H1 (cell line): ENCODE measurements around the gene RPAP3. TPM values are rescaled to one million over a fixed set of nuclear protein-coding genes. Genes with fewer than 3 reads are reported as not detected.
A peak's percentile ranks its signal among the peaks of the same experiment; 100 is the strongest.

ENCODE experiments used
- CTCF ChIA-PET: fragments of 300-600 bp; sonication (Branson Sonifier 250); formaldehyde crosslinking; loops from one replicate; lab custom pipeline; 2021; ENCODE audit not compliant: partially characterized antibody; lab: Charles Lee
- POLR2A ChIA-PET: fragments of 300-600 bp; sonication (Branson Sonifier 250); formaldehyde crosslinking; loops from one replicate; lab custom pipeline; 2021; ENCODE audit warnings: inconsistent platforms; ENCODE audit not compliant: partially characterized antibody; lab: Charles Lee
- DNase-seq, 2 experiments: peaks; one replicate each; pipeline versions ENCODE4 v3.0.0 to v3.0.0-alpha.2; 2010 to 2022; ENCODE audit warnings: low spot score in 2 of 2, low read depth in 1 of 2, mixed read lengths in 1 of 2
- FAIRE-seq: peaks from 2 replicates; lab custom pipeline; 2011; peaks lifted over from hg19 to GRCh38; lab: Jason Lieb, UNC
- H2AFZ ChIP-seq: 2 replicates; pipeline ENCODE4 v1.8.1; 2012; ENCODE audit warnings: low read length, inconsistent platforms
- H2AK5ac ChIP-seq: 2 replicates; pipeline ENCODE4 v1.6.1; 2013; ENCODE audit warnings: low read depth, low read length
- H2BK120ac ChIP-seq: replicated peaks from 2 replicates; pipeline ENCODE3; 2013; ENCODE audit warnings: low read depth, low read length, inconsistent platforms
- H2BK12ac ChIP-seq: 2 replicates; pipeline ENCODE4 v1.6.1; 2013; ENCODE audit warnings: low read depth, low read length
- H2BK15ac ChIP-seq: 2 replicates; pipeline ENCODE4 v1.6.1; 2013; ENCODE audit warnings: low read length
- H2BK20ac ChIP-seq: 2 replicates; pipeline ENCODE4 v1.6.1; 2013; ENCODE audit warnings: low read length
- H2BK5ac ChIP-seq: 2 replicates; pipeline ENCODE4 v1.6.1; 2013; ENCODE audit warnings: low read depth, low read length
- H3K14ac ChIP-seq: 2 replicates; pipeline ENCODE4 v1.6.1; 2013; ENCODE audit warnings: inconsistent platforms; ENCODE audit not compliant: insufficient read length
- H3K18ac ChIP-seq: 2 replicates; pipeline ENCODE4 v1.6.1; 2013; ENCODE audit warnings: low read length; ENCODE audit errors: extremely low read depth
- H3K23ac ChIP-seq: 2 replicates; pipeline ENCODE4 v1.6.1; 2013; ENCODE audit warnings: inconsistent platforms; ENCODE audit not compliant: insufficient read length
- H3K23me2 ChIP-seq: 2 replicates; pipeline ENCODE4 v1.6.1; 2013; ENCODE audit warnings: low read depth, low read length
- H3K27ac ChIP-seq: 2 replicates; pipeline ENCODE4 v1.6.1; 2011; ENCODE audit warnings: low read depth, low read length, inconsistent platforms
- H3K27me3 ChIP-seq, 4 experiments: replicated peaks in 1 of 4; 1 replicate in 1 of 4; 2 replicates in 3 of 4; pipeline versions ENCODE4 v1.6.1 to v1.8.1; 2011 to 2013; ENCODE audit warnings: low read length in 3 of 4, mild to moderate bottlenecking in 3 of 4, inconsistent platforms in 2 of 4, mixed read lengths in 2 of 4, moderate library complexity in 1 of 4; ENCODE audit not compliant: control insufficient read depth in 3 of 4, insufficient read depth in 3 of 4; ENCODE audit errors: extremely low read depth in 1 of 4
- H3K36me3 ChIP-seq, 4 experiments: 2 replicates each; pipeline versions ENCODE4 v1.6.1 to v1.8.1; 2011 to 2013; ENCODE audit warnings: mild to moderate bottlenecking in 4 of 4, low read length in 3 of 4, moderate library complexity in 2 of 4, control low read depth in 1 of 4, inconsistent platforms in 1 of 4; ENCODE audit not compliant: insufficient read depth in 4 of 4, control insufficient read depth in 2 of 4
- H3K4ac ChIP-seq: replicated peaks from 2 replicates; pipeline ENCODE3; 2013; ENCODE audit warnings: low read length, low read depth, mixed read lengths, inconsistent platforms; ENCODE audit not compliant: insufficient read length
- H3K4me1 ChIP-seq, 4 experiments: replicated peaks in 1 of 4; 1 replicate in 1 of 4; 2 replicates in 3 of 4; pipeline versions ENCODE4 v1.6.1 to v1.8.1; 2011 to 2013; ENCODE audit warnings: low read length in 3 of 4, inconsistent platforms in 2 of 4, mixed read lengths in 1 of 4; ENCODE audit not compliant: insufficient read depth in 4 of 4, control insufficient read depth in 3 of 4
- H3K4me2 ChIP-seq, 2 experiments: 2 replicates each; pipeline versions ENCODE4 v1.6.1 to v1.8.1; 2011 to 2013; ENCODE audit warnings: low read depth in 2 of 2, low read length in 2 of 2, control low read depth in 1 of 2, inconsistent platforms in 1 of 2, mild to moderate bottlenecking in 1 of 2; ENCODE audit not compliant: insufficient read depth in 1 of 2
- H3K4me3 ChIP-seq, 4 experiments: fragments of 200-600, 300-600 bp in 1 of 4; sonication (generic), shearing (Covaris generic), sonication (Bioruptor Twin) in 1 of 4; 2 replicates each; pipeline versions ENCODE4 v1.5.1 to v1.8.1; 2011 to 2016; ENCODE audit warnings: low read length in 4 of 4, low read depth in 3 of 4, control low read depth in 2 of 4, inconsistent platforms in 2 of 4, mild to moderate bottlenecking in 2 of 4, mixed read lengths in 1 of 4, moderate library complexity in 1 of 4; ENCODE audit not compliant: insufficient read depth in 2 of 4; ENCODE audit errors: extremely low read depth in 1 of 4
- H3K56ac ChIP-seq: replicated peaks from 2 replicates; pipeline ENCODE3; 2013; ENCODE audit warnings: low read depth, mild to moderate bottlenecking, mixed read lengths, low read length, inconsistent platforms; ENCODE audit not compliant: insufficient read length
- H3K79me1 ChIP-seq: 2 replicates; pipeline ENCODE4 v1.6.1; 2013; ENCODE audit warnings: low read depth, low read length, control low read depth
- H3K79me2 ChIP-seq, 2 experiments: 2 replicates each; pipeline versions ENCODE4 v1.6.1 to v1.8.1; 2012 to 2013; ENCODE audit warnings: low read length in 2 of 2, mild to moderate bottlenecking in 2 of 2, inconsistent platforms in 1 of 2; ENCODE audit not compliant: insufficient read depth in 2 of 2, control insufficient read depth in 1 of 2
- H3K9ac ChIP-seq, 4 experiments: replicated peaks in 1 of 4; 1 replicate in 1 of 4; 2 replicates in 3 of 4; pipeline versions ENCODE4 v1.6.1 to v1.8.1; 2011 to 2013; ENCODE audit warnings: low read depth in 3 of 4, low read length in 3 of 4, control low read depth in 2 of 4, mild to moderate bottlenecking in 2 of 4, moderate library complexity in 2 of 4, inconsistent platforms in 1 of 4; ENCODE audit errors: extremely low read depth in 1 of 4
- H3K9me3 ChIP-seq, 2 experiments: 2 replicates each; pipeline versions ENCODE4 v1.6.1 to v1.8.1; 2012 to 2013; ENCODE audit warnings: mild to moderate bottlenecking in 2 of 2, moderate library complexity in 2 of 2, control low read depth in 1 of 2, inconsistent platforms in 1 of 2, low read depth in 1 of 2, low read length in 1 of 2, mixed read lengths in 1 of 2; ENCODE audit not compliant: insufficient read depth in 2 of 2
- H4K20me1 ChIP-seq, 2 experiments: replicated peaks in 1 of 2; 2 replicates each; pipeline versions ENCODE3 to v1.8.1; 2011 to 2013; ENCODE audit warnings: inconsistent platforms in 2 of 2, low read length in 2 of 2, mild to moderate bottlenecking in 1 of 2; ENCODE audit not compliant: insufficient read depth in 2 of 2, control insufficient read depth in 1 of 2
- H4K5ac ChIP-seq: 2 replicates; pipeline ENCODE4 v1.6.1; 2013; ENCODE audit warnings: low read length, low read depth, mixed read lengths, inconsistent platforms; ENCODE audit not compliant: insufficient read length
- H4K8ac ChIP-seq: 2 replicates; pipeline ENCODE4 v1.8.0; 2013; ENCODE audit warnings: mild to moderate bottlenecking, moderate library complexity, low read length, inconsistent platforms; ENCODE audit not compliant: insufficient read depth; ENCODE audit errors: extremely low read depth
- H4K91ac ChIP-seq: replicated peaks from 2 replicates; pipeline ENCODE3; 2013; ENCODE audit warnings: low read length, mixed read lengths, inconsistent platforms; ENCODE audit not compliant: insufficient read length
- NANOG ChIP-seq: IDR thresholded peaks from 2 replicates; pipeline ENCODE4 v1.6.1; 2011; ENCODE audit warnings: low read length, low read depth, mild to moderate bottlenecking, inconsistent platforms; ENCODE audit not compliant: insufficient read depth, poor library complexity, severe bottlenecking
- SP1 ChIP-seq: IDR thresholded peaks from 2 replicates; pipeline ENCODE4 v1.6.1; 2011; ENCODE audit warnings: low read depth, low read length
- WGBS, 2 experiments: shearing (Covaris generic) in 1 of 2; methylation state at CpG; one replicate each; pipeline versions ENCODE4 v1.1.6 to v1.1.7; 2013 to 2015; ENCODE audit warnings: low lambda C conversion rate in 2 of 2, mixed read lengths in 2 of 2, inconsistent platforms in 1 of 2, low coverage in 1 of 2, missing lambda C conversion rate in 1 of 2; ENCODE audit not compliant: insufficient replicate concordance in 2 of 2, insufficient coverage in 1 of 2, insufficient read length in 1 of 2; ENCODE audit errors: extremely low coverage in 1 of 2, missing lambda C conversion rate in 1 of 2; 5-methylcytosine and 5-hydroxymethylcytosine counted together
- polyA plus RNA-seq, 7 experiments: library from polyadenylated mRNA; depleted of rRNA in 3 of 7; stranded (reverse) in 5 of 7; unstranded in 2 of 7; fragments of >200 nt in 5 of 7; fragments of 200-250 nt in 2 of 7; gene quantifications; 1 replicate in 5 of 7; 2 replicates in 1 of 7; 4 replicates in 1 of 7; pipeline versions ENCODE4 v1.2.1 to v1.2.3, GENCODE V29; 2011 to 2013; ENCODE audit warnings: missing spikeins in 2 of 7, mixed read lengths in 2 of 7
- total RNA-seq: library from RNA; stranded (reverse); fragmentation: NEBNext Ultra II Directional; extraction: Animal tissue kit (Norgen Biotek cat#: 25700); gene quantifications from 2 replicates; pipeline ENCODE4 v1.2.1, GENCODE V29; 2021
- TF ChIP-seq, protein P1 (sequence below): IDR thresholded peaks from 2 replicates; pipeline ENCODE4 v1.6.1; 2012; ENCODE audit warnings: inconsistent platforms

RPAP3 gene
- total and polyA plus RNA-seq, 2 of the 8 experiments (the other 6 are each of a cell fraction or from before 2014, with no cell fraction given) = 6.4 to 60.5 TPM

DNA sequence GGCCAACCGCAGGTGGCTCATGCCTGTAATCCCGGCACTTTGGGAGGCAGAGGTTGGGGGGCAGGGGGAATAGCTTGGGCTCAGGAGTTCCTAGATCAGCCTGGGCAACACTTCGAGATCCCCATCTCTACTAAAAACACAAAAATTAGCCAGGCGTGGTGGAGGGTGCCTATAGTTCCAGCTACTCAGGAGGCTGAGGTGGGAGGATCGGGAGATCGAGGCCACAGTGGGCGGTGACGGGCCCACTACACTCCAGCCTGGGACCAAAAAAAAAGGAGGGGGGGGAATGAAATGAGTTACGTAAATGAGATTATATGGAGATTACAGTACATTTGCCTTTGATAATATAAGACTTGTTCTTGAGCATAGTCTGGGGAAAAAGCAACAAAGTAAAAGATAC is 1.1 kb downstream of the RPAP3 start:
- WGBS, 2 experiments = 90% methylated on average over 9 of the region's 9 CpGs; no CpG with 5 or more reads in 1 of the 2 experiments
- Histone ChIP-seq H2BK120ac (no peak overlapping the region), H4K8ac (no peak overlapping the region), H3K4ac (no peak overlapping the region), H3K79me1 (peaks cover 8% of the 10 kb centered on the region; the same call in 1 of the 2 replicates), H2BK20ac (no peak overlapping the region), H2BK12ac (no peak overlapping the region), H4K91ac (no peak overlapping the region), H2AK5ac (no peak overlapping the region), H2AFZ (no peak overlapping the region), H3K18ac (no peak overlapping the region), H3K9me3 (no peaks in the 10 kb centered on the region), H2BK5ac (no peak overlapping the region), H3K23ac (no peak overlapping the region), H3K9ac (0 out of 7 replicates have a peak overlapping the region, but pooled peaks of 1 of the 4 experiments have one; percentile 59), H4K5ac (no peak overlapping the region), H4K20me1 (peaks cover 0 to 2% of the 10 kb centered on the region in 2 experiments), H3K79me2 (peaks cover 0 to 22% of the 10 kb centered on the region in 2 experiments; a peak in 3 of 4 replicates), H3K56ac (no peak overlapping the region), H3K14ac (no peak overlapping the region), H3K23me2 (no peaks in the 10 kb centered on the region), H3K36me3 (peaks cover 0 to 18% (median 3%) of the 10 kb centered on the region in 4 experiments; a peak in 5 of 8 replicates), H3K27ac (no peak overlapping the region), H3K4me3 (peak overlapping the region; percentile 42 to 92 (median 66); a peak in 5 of 8 replicates), H3K4me2 (peak overlapping the region; percentile 70 to 76; a peak in 3 of 4 replicates), H3K4me1 (peaks cover 0 to 3% (median 0%) of the 10 kb centered on the region in 4 experiments; a peak in 1 of 7 replicates), H3K27me3 (no peaks in the 10 kb centered on the region), H2BK15ac (no peak overlapping the region)
- FAIRE-seq (no peak), DNase-seq (no peak)
- ChIA-PET POLR2A (interaction anchor here (1.1 to 2.0 kb wide), 5 partner anchors 9 to 75 kb away, joined by 3 to 5 read pairs (median 4); no protein-coding TSS in a partner anchor), CTCF (interaction anchor here (0.7 to 64.6 kb wide), 3 partner anchors 13 to 74 kb away, joined by 3 to 2442 read pairs (median 38); partner anchors contain the start of gene SLC48A1)
- TF ChIP-seq, protein P1, sequence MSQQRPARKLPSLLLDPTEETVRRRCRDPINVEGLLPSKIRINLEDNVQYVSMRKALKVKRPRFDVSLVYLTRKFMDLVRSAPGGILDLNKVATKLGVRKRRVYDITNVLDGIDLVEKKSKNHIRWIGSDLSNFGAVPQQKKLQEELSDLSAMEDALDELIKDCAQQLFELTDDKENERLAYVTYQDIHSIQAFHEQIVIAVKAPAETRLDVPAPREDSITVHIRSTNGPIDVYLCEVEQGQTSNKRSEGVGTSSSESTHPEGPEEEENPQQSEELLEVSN = no peak
- TF ChIP-seq NANOG (no peak), SP1 (no peak)
